ENCODE data around the gene ASIC1. TPM values are rescaled to one million over a fixed set of nuclear protein-coding genes. Genes with fewer than 3 reads are reported as not detected.
A peak's percentile ranks its signal among the peaks of the same experiment; 100 is the strongest.
"Not testable (repeated sequence)": the region's sequence is repeated elsewhere in the genome, so short reads cannot be mapped to it uniquely, and the experiment has no call there.

Gene ASIC1
- 0.30 TPM in 1 of 2 replicates, not detected in the other for total RNA-seq

GRCh38 chr12:50057000-50057841, at the start of gene ASIC1:
ASIC1 (plus strand) TSS chr12:50057596; CDS start chr12:50058767, 1,171 bp downstream.
- DNase-seq (ENCODE audit: low read depth): peak; percentile 17

GRCh38 chr12:50013361-50014147, 43.8 kb upstream of the ASIC1 start:
- no peak for DNase-seq (ENCODE audit: low read depth)

GRCh38 chr12:50014342-50014741, 43.1 kb upstream of the ASIC1 start:
- no peak for DNase-seq (ENCODE audit: low read depth)

GRCh38 chr12:50016501-50017475, 40.6 kb upstream of the ASIC1 start:
- peak; percentile 73 for DNase-seq (ENCODE audit: low read depth)

- no peak for DNase-seq (ENCODE audit: low read depth)
These were observed 39.8 kb upstream of the ASIC1 start for GRCh38 chr12:50017641-50018040.

- no peak for DNase-seq (ENCODE audit: low read depth)
These were observed 39.2 kb upstream of the ASIC1 start for GRCh38 chr12:50018154-50018553.

- no peak for DNase-seq (ENCODE audit: low read depth)
These were observed 38.4 kb upstream of the ASIC1 start for GRCh38 chr12:50018968-50019367.

- DNase-seq (ENCODE audit: low read depth): no peak
These were observed 37.9 kb upstream of the ASIC1 start for GRCh38 chr12:50019524-50019923.

- no peak for DNase-seq (ENCODE audit: low read depth)
These were observed 36.4 kb upstream of the ASIC1 start for GRCh38 chr12:50021031-50021430.

- no peak for DNase-seq (ENCODE audit: low read depth)
These were observed 34.5 kb upstream of the ASIC1 start for GRCh38 chr12:50022903-50023302.

- no peak for DNase-seq (ENCODE audit: low read depth)
These were observed 33.2 kb upstream of the ASIC1 start for GRCh38 chr12:50024227-50024626.

- DNase-seq (ENCODE audit: low read depth): no peak
These were observed 32.6 kb upstream of the ASIC1 start for GRCh38 chr12:50024805-50025186.

GRCh38 chr12:50025187-50026059, 32.0 kb upstream of the ASIC1 start, which contains the start of gene RACGAP1:
RACGAP1 (minus strand) TSS chr12:50025494; CDS start chr12:50016715, 8,779 bp downstream.
- peak; percentile 96 for DNase-seq (ENCODE audit: low read depth)

- DNase-seq (ENCODE audit: low read depth): no peak
These were observed 30.7 kb upstream of the ASIC1 start for GRCh38 chr12:50026691-50027090.

- not testable (repeated sequence) for DNase-seq (ENCODE audit: low read depth)
These were observed 26.9 kb upstream of the ASIC1 start for GRCh38 chr12:50030449-50030848.

- DNase-seq (ENCODE audit: low read depth): no peak
These were observed 24.9 kb upstream of the ASIC1 start for GRCh38 chr12:50032515-50032853.

GRCh38 chr12:50032854-50033581, 24.4 kb upstream of the ASIC1 start:
- DNase-seq (ENCODE audit: low read depth): no peak

- DNase-seq (ENCODE audit: low read depth): no peak
These were observed 19.1 kb upstream of the ASIC1 start for GRCh38 chr12:50038336-50038735.

- DNase-seq (ENCODE audit: low read depth): peak; percentile 39
These were observed 18.1 kb upstream of the ASIC1 start for GRCh38 chr12:50039151-50039835.

Measured in renal cortical epithelial cell (primary cell).